Adrenal gland (tissue), 5 donors: ENCODE data around the gene NANOS3.

Source experiments
- CTCF ChIP-seq, 6 experiments: fragments of 450-650 bp in 4 of 6; fragments of 200-600 bp in 2 of 6; sonication (generic) in 1 of 6; IDR thresholded peaks; 1 replicate in 5 of 6; 2 replicates in 1 of 6; pipeline versions ENCODE4 v1.5.1 to v1.8.0; 2016 to 2021; ENCODE audit warnings: antibody characterized with exemption in 6 of 6, mild to moderate bottlenecking in 2 of 6, moderate library complexity in 1 of 6
- POLR2A ChIP-seq, 2 donors: fragments of 450-650 bp; IDR thresholded peaks; one replicate each; pipeline ENCODE4 v1.6.1; 2017; ENCODE audit warnings: antibody characterized with exemption in 2 of 2, mild to moderate bottlenecking in 2 of 2, moderate library complexity in 1 of 2
- donor health status: DM: no; HTN: no; CAD: no.

- TF ChIP-seq CTCF (IDR thresholded peaks at IDR 0.05) (no peak), POLR2A (IDR thresholded peaks at IDR 0.05) (no peak)
Measured at GRCh38 chr19:13906910-13907309, 30.0 kb downstream of the NANOS3 start.
